ENCODE data around the gene SH3BP1.

The SH3BP1 gene

DNA sequence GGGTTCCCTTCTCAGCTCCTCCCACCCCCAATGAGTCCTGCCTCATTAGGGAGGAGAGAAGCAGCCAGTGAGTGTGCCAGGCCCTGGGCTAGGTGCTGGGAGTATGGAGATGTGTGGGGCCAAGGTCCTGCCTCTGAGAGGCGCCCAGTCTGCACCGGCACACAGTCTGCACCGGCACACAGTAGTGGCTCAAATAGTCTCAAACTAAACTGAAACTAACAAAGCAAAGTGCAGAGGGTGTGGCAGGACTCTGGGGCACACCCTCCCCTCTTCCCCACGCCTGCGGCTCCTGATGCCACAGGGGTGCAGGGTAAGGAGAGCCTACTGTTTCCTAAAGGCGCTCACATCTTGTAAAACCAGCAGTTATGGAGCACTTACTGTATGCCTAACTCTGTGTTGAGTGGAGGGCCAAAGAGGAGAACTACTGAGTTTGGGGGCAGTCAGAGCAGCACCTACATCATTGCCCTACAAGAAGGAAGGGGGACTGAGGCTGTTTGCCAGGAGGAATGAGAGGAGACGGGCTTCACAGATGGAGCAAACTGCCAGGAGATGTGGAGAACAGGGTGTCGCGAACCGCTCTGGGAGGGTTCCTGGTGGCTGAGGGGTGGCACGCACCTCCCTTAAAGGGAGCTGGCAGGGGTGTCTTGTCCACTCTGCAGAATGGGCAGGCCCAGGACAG, 939 bp upstream of the SH3BP1 start:
- no peak for DNase-seq
- H3K4me3 ChIP-seq (ENCODE audit: insufficient read depth in 1 of 2, low read depth in 1 of 2, low read length in 2 of 2): peak overlapping the region; percentile 78 to 87
- H2AFZ ChIP-seq (ENCODE audit: low read depth, low read length): no peak overlapping the region
- H3K27me3 ChIP-seq (ENCODE audit: control insufficient read depth in 1 of 2, insufficient read depth in 1 of 2, low read length in 2 of 2): peaks cover 0 to 5% of the 10 kb centered on the region in 2 experiments
- H3K14ac ChIP-seq (ENCODE audit: low read length in 2 of 2): peak overlapping the region in 1 of 2 experiments; percentile 93
- H2BK5ac ChIP-seq (ENCODE audit: low read depth, low read length, poor library complexity, severe bottlenecking): no peak overlapping the region
- H2BK120ac ChIP-seq (ENCODE audit: low read depth, low read length): peak overlapping the region; percentile 55
- peak overlapping the region; percentile 52 to 86 for H3K18ac ChIP-seq (ENCODE audit: low read depth in 1 of 2, low read length in 2 of 2)
- peak overlapping the region; percentile 26 to 90 for H3K4ac ChIP-seq (ENCODE audit: low read depth in 1 of 2, low read length in 2 of 2)
- peak overlapping the region; percentile 79 for H3K9ac ChIP-seq (ENCODE audit: low read length)
- H3K36me3 ChIP-seq (ENCODE audit: control insufficient read depth in 1 of 2, insufficient read depth in 2 of 2, low read depth in 1 of 2, low read length in 2 of 2): peaks cover 9 to 24% of the 10 kb centered on the region in 2 experiments
- H3K79me1 ChIP-seq (replicated peaks; ENCODE audit: low read length, poor library complexity, severe bottlenecking): peaks cover 8% of the 10 kb centered on the region
- peak overlapping the region; percentile 66 for H2BK15ac ChIP-seq (ENCODE audit: low read depth, poor library complexity, severe bottlenecking)
- H2AK5ac ChIP-seq (ENCODE audit: low read length, severe bottlenecking): peak overlapping the region; percentile 79
- peak overlapping the region; percentile 88 for H4K8ac ChIP-seq (ENCODE audit: low read length)
- 78% methylated on average over 8 of the region's 11 CpGs for WGBS
- H3K4me1 ChIP-seq (ENCODE audit: control insufficient read depth, insufficient read depth, low read depth, low read length): peaks cover 83% of the 10 kb centered on the region
- no peak overlapping the region for H3K23ac ChIP-seq (ENCODE audit: low read length in 2 of 2)
- H3K27ac ChIP-seq (ENCODE audit: low read length, poor library complexity, severe bottlenecking): no peak overlapping the region
- peak overlapping the region; percentile 65 for H4K91ac ChIP-seq (ENCODE audit: low read length)
- H3K9me3 ChIP-seq (ENCODE audit: control insufficient read depth, low read length): no peaks in the 10 kb centered on the region
- H2BK12ac ChIP-seq (ENCODE audit: low read length in 2 of 2): peak overlapping the region; percentile 70 to 97
- H3K4me2 ChIP-seq (ENCODE audit: low read length, poor library complexity, severe bottlenecking): peak overlapping the region; percentile 74

DNA sequence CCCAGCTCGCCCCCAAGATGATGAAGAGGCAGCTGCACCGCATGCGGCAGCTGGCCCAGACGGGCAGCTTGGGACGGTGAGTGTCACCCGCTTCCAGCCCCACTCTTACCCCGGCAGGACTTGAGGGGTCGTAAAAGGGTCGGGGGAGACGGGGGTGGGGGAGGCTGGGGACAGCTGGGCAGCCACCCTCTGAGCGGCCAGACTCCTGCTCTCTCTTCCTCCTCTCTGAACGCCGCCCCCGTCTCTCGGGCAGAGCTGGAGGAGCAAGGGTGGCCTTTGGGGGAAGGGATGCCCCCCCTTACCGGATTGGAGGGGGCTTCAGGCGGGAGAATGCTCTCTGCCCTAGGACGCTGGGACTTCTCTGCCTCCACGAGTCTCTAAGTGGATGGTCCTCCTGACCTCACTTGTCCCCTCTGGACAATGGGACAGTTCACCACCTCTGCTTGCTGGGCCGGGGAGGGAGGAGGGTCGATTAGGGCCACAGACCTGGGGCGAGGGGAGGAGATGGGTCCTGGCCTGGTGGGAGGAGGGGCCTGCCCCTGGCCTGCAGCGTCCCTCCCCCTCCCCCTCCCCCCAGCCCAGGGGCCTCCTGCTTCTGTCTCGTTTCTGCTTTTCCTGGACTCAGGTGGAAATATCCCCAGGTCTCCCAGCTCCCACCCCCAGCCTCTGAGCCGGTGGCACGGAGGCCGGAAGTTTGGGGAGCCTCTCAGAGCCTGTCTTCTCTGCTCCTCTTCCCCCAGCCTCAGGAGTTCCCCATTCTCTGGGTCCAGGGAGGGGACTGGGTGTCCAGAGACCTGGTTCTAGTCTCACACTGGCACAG, 512 bp downstream of the SH3BP1 start:
- Histone ChIP-seq H3K36me3 (ENCODE audit: control insufficient read depth in 1 of 2, insufficient read depth in 2 of 2, low read depth in 1 of 2, low read length in 2 of 2) (peaks cover 16 to 38% of the 10 kb centered on the region in 2 experiments), H2BK120ac (ENCODE audit: low read depth, low read length) (peak overlapping the region; percentile 69), H3K14ac (ENCODE audit: low read length in 2 of 2) (peak overlapping the region in 1 of 2 experiments; percentile 92), H3K4me1 (ENCODE audit: control insufficient read depth, insufficient read depth, low read depth, low read length) (peaks cover 72% of the 10 kb centered on the region), H3K23ac (ENCODE audit: low read length in 2 of 2) (peak overlapping the region in 1 of 2 experiments; percentile 40), H3K27ac (ENCODE audit: low read length, poor library complexity, severe bottlenecking) (no peak overlapping the region), H3K9me3 (ENCODE audit: control insufficient read depth, low read length) (no peaks in the 10 kb centered on the region), H3K79me1 (replicated peaks; ENCODE audit: low read length, poor library complexity, severe bottlenecking) (peaks cover 18% of the 10 kb centered on the region), H4K91ac (ENCODE audit: low read length) (peak overlapping the region; percentile 35), H3K4me2 (ENCODE audit: low read length, poor library complexity, severe bottlenecking) (peak overlapping the region; percentile 74), H3K4ac (ENCODE audit: low read depth in 1 of 2, low read length in 2 of 2) (peak overlapping the region; percentile 77 to 80), H2BK5ac (ENCODE audit: low read depth, low read length, poor library complexity, severe bottlenecking) (no peak overlapping the region), H3K4me3 (ENCODE audit: insufficient read depth in 1 of 2, low read depth in 1 of 2, low read length in 2 of 2) (peak overlapping the region; percentile 78 to 87), H2BK12ac (ENCODE audit: low read length in 2 of 2) (peak overlapping the region; percentile 31 to 85), H3K18ac (ENCODE audit: low read depth in 1 of 2, low read length in 2 of 2) (peak overlapping the region; percentile 31 to 98), H4K8ac (ENCODE audit: low read length) (peak overlapping the region; percentile 81), H2AFZ (ENCODE audit: low read depth, low read length) (no peak overlapping the region), H2BK15ac (ENCODE audit: low read depth, poor library complexity, severe bottlenecking) (peak overlapping the region; percentile 52), H3K27me3 (ENCODE audit: control insufficient read depth in 1 of 2, insufficient read depth in 1 of 2, low read length in 2 of 2) (peaks cover 0 to 5% of the 10 kb centered on the region in 2 experiments), H3K9ac (ENCODE audit: low read length) (peak overlapping the region; percentile 79), H2AK5ac (ENCODE audit: low read length, severe bottlenecking) (peak overlapping the region; percentile 71)
- peak; percentile 23 for DNase-seq
- WGBS: 4% methylated on average over 17 of the region's 27 CpGs

DNA sequence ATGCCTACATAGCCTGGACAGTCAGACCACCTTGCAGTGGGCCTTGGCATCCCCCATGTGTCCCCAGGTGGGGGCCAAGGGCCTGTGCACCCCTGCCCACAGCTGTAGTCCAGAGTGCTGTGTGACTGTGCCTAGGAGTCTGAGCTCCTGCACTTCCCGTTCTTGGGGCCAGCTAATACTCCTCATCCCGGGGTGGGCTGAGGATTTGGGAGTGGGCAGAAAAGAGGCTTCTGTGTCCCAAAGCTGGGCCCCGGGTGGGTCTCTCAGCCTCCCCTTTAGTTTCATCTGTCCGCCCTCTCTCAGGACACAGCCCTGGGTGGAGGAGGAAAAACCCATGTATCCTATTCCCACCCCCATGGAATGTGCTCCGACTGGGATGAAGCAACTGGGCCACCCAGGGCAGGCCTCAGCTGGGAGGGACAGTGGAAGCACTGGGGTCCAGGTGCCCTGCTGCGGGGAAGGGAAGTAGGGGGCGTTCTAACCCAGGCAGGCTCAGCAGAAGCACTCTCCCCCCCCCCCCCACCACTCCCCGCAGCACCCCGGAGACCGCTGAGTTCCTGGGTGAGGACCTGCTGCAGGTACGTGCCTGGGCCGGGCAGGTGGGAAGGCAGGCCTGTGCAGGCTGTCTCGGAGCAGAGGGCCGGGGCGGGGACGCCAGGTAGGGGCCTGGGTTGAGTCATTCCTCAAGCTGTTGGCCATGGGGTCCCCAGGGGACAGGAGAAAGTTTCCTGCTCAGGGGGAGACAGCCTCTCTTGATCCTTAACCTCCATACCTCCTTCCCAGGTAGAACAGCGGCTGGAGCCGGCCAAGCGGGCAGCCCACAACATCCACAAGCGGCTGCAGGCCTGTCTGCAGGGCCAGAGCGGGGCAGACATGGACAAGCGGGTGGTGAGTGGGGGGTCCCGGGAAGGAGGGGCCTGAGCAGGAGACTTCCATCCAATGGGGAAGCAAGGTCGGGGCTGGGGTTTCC, 1.4 kb downstream of the SH3BP1 start:
- Histone ChIP-seq H3K9me3 (ENCODE audit: control insufficient read depth, low read length) (no peaks in the 10 kb centered on the region), H2AK5ac (ENCODE audit: low read length, severe bottlenecking) (no peak overlapping the region), H3K4me3 (ENCODE audit: insufficient read depth in 1 of 2, low read depth in 1 of 2, low read length in 2 of 2) (peak overlapping the region; percentile 78 to 87), H4K91ac (ENCODE audit: low read length) (peak overlapping the region; percentile 35), H3K18ac (ENCODE audit: low read depth in 1 of 2, low read length in 2 of 2) (peak overlapping the region; percentile 16 to 67), H3K4ac (ENCODE audit: low read depth in 1 of 2, low read length in 2 of 2) (peak overlapping the region; percentile 44 to 77), H2BK120ac (ENCODE audit: low read depth, low read length) (no peak overlapping the region), H3K23ac (ENCODE audit: low read length in 2 of 2) (no peak overlapping the region), H3K36me3 (ENCODE audit: control insufficient read depth in 1 of 2, insufficient read depth in 2 of 2, low read depth in 1 of 2, low read length in 2 of 2) (peaks cover 17 to 47% of the 10 kb centered on the region in 2 experiments), H3K79me1 (replicated peaks; ENCODE audit: low read length, poor library complexity, severe bottlenecking) (peaks cover 25% of the 10 kb centered on the region), H2AFZ (ENCODE audit: low read depth, low read length) (no peak overlapping the region), H2BK12ac (ENCODE audit: low read length in 2 of 2) (peak overlapping the region in 1 of 2 experiments; percentile 31), H3K27ac (ENCODE audit: low read length, poor library complexity, severe bottlenecking) (no peak overlapping the region), H2BK15ac (ENCODE audit: low read depth, poor library complexity, severe bottlenecking) (peak overlapping the region; percentile 52), H3K4me1 (ENCODE audit: control insufficient read depth, insufficient read depth, low read depth, low read length) (peaks cover 65% of the 10 kb centered on the region), H2BK5ac (ENCODE audit: low read depth, low read length, poor library complexity, severe bottlenecking) (no peak overlapping the region), H3K4me2 (ENCODE audit: low read length, poor library complexity, severe bottlenecking) (peak overlapping the region; percentile 74), H3K9ac (ENCODE audit: low read length) (peak overlapping the region; percentile 79), H3K27me3 (ENCODE audit: control insufficient read depth in 1 of 2, insufficient read depth in 1 of 2, low read length in 2 of 2) (peaks cover 0 to 5% of the 10 kb centered on the region in 2 experiments), H4K8ac (ENCODE audit: low read length) (peak overlapping the region; percentile 57), H3K14ac (ENCODE audit: low read length in 2 of 2) (peak overlapping the region in 1 of 2 experiments; percentile 90)
- 91% methylated on average over 18 of the region's 24 CpGs for WGBS
- DNase-seq: peak; percentile 20
